ENCODE data around the gene NRN1.
"Not testable (repeated sequence)": the region's sequence is repeated elsewhere in the genome, so short reads cannot be mapped to it uniquely, and the experiment has no call there.

The NRN1 gene

DNA sequence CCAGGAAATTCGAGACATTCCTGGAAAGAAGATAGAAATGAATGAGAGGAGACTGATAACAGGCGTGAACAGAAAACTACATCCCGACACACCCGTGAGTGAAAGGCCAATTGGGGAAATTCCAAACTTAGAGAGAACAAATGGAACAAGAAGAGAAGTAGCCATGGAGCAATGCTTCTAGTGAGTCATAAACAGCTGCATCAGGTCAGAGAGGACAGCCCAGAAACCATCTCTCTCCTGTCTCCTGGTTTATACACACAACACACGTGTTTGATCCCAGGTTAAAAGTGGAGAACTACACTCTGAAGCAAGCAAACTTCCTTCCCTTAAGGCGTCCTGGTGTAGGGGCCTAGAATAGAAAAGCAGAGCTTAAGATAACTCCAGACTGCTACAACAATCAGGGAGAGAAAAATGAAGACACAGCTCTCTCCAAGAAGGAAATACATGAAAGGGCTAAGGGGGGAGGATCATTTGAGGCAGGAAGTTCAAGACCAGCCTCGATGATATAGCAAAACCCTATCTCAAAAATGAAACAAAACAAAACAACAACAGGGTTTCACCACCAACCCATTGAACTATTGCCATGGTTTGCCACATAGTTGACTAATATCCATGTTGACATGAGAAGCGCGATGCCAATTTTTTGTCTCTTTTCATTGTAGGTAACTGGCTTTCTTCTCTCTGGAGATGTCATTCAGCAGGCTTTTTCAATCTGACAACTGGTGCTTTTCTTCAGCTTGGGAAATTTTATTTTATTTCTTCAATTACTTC lies 26.9 kb downstream of the NRN1 start:
- DNase-seq: no peak

GRCh38 chr6:5976811-5977210 lies 29.9 kb downstream of the NRN1 start:
- no peak for DNase-seq

GRCh38 chr6:5968817-5969734 lies 37.6 kb downstream of the NRN1 start:
- peak; percentile 5 for DNase-seq

DNA sequence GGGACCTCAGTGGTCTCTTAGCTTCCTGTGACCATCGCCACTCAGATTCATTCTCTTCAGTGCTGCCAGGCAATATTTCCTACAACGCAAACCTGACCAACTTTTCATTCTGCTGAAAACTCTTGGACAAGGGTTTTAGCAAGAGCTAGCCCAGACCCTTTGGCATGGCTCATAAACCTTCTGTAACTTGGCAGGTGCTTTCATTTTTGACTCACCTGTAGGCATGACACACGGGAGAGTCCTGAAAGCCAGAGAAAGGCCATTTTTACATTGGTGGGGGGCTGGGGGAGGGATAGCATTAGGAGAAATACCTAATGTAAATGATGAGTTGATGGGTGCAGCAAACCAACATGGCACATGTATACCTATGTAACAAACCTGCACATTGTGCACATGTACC lies 38.7 kb downstream of the NRN1 start:
- DNase-seq: not testable (repeated sequence)

DNA sequence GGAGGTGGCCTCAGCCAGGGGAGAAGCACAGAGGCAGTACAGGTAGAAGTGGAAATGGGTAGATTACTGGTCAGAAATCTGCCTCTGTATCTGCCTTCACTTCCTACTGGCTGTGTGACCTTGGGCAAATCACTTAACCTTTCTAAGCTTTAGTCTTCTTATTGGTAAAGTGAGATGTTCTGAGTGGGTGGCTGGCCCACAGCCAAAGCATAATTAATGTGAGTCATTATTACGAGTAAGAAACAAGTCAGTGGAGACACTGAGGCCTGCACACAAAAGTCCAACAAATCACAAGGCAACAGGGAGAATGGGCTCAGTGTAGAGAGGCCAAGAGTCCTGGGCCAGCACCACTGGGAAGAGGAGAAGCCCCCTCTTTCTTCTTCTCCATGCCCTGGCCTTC lies 39.1 kb downstream of the NRN1 start:
- DNase-seq: no peak

DNA sequence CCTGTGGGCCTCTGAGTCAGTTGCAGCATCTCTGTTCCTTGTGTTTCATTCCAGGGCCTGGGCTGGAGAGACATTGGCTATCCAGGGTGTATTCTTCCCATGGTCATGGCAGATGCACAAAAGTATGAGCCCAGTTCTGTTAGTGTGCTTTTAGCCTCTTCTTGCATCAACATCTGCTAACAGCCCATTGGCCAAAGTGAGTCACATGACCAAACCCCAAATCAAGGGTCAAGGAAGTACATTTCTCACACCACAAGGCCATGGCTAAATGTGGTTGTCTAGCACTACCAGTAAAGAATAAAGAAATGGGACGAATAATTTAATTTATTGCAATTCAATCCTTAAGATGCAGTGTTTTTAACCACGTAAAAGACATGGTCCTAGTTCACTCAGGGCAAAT lies 43.9 kb downstream of the NRN1 start:
- no peak for DNase-seq

- no peak for DNase-seq
These were observed 44.9 kb downstream of the NRN1 start for GRCh38 chr6:5961836-5962235.

- no peak for DNase-seq
These were observed 46.3 kb downstream of the NRN1 start for GRCh38 chr6:5960456-5960855.

GRCh38 chr6:5958921-5959320 lies 47.8 kb downstream of the NRN1 start:
- no peak for DNase-seq

GRCh38 chr6:5956939-5957338 lies 49.8 kb downstream of the NRN1 start:
- no peak for DNase-seq

- no peak for DNase-seq
These were observed 56.4 kb downstream of the NRN1 start for GRCh38 chr6:5950361-5950785.

All from DMS79 treated with DMSO at 0.1 percent for 48 hours (cell line).